ENCODE data around the gene TXNRD1.
"Not testable (repeated sequence)": the region's sequence is repeated elsewhere in the genome, so short reads cannot be mapped to it uniquely, and the experiment has no call there.

TXNRD1 gene

GRCh38 chr12:104242546-104243206, 27.1 kb downstream of the TXNRD1 start:
- no peak for DNase-seq

GRCh38 chr12:104243551-104243950, 28.0 kb downstream of the TXNRD1 start:
- DNase-seq, result no peak

GRCh38 chr12:104243971-104244370, 28.4 kb downstream of the TXNRD1 start:
- DNase-seq, result no peak

- no peak for DNase-seq
Measured at GRCh38 chr12:104247698-104248097, 32.1 kb downstream of the TXNRD1 start.

GRCh38 chr12:104248444-104248843, 32.9 kb downstream of the TXNRD1 start:
- no peak for DNase-seq

GRCh38 chr12:104249017-104249416, 33.4 kb downstream of the TXNRD1 start:
- DNase-seq, result no peak

GRCh38 chr12:104249898-104250297, 34.3 kb downstream of the TXNRD1 start:
- DNase-seq, result no peak

GRCh38 chr12:104250366-104251125, 35.0 kb downstream of the TXNRD1 start:
- DNase-seq, result no peak

- DNase-seq, result no peak
Measured at GRCh38 chr12:104257913-104258472, 42.4 kb downstream of the TXNRD1 start.

- no peak for DNase-seq
Measured at GRCh38 chr12:104258476-104259067, 43.0 kb downstream of the TXNRD1 start.

- no peak for DNase-seq
Measured at GRCh38 chr12:104263026-104263425, 47.4 kb downstream of the TXNRD1 start.

GRCh38 chr12:104263580-104264358, 48.2 kb downstream of the TXNRD1 start:
- DNase-seq, result no peak

- DNase-seq, result not testable (repeated sequence)
Measured at GRCh38 chr12:104265436-104265835, 49.9 kb downstream of the TXNRD1 start.

- no peak for DNase-seq
Measured at GRCh38 chr12:104272938-104273337, 57.4 kb downstream of the TXNRD1 start.

- no peak for DNase-seq
Measured at GRCh38 chr12:104273503-104273902, 57.9 kb downstream of the TXNRD1 start.

- no peak for DNase-seq
Measured at GRCh38 chr12:104274811-104275210, 59.2 kb downstream of the TXNRD1 start.

GRCh38 chr12:104275689-104276088, 60.1 kb downstream of the TXNRD1 start:
- DNase-seq, result no peak

- DNase-seq, result no peak
Measured at GRCh38 chr12:104276273-104277131, 60.9 kb downstream of the TXNRD1 start.

- DNase-seq, result no peak
Measured at GRCh38 chr12:104279164-104279563, 63.6 kb downstream of the TXNRD1 start.

GRCh38 chr12:104280111-104280510, 64.5 kb downstream of the TXNRD1 start:
- DNase-seq, result no peak

- no peak for DNase-seq
Measured at GRCh38 chr12:104280717-104281458, 65.3 kb downstream of the TXNRD1 start.
